Panc1 (cell line): Measurements from ENCODE around the gene AMBP.

Source experiments
- CTCF ChIP-seq: fragments of 450-650 bp; IDR thresholded peaks from 2 replicates; pipeline ENCODE4 v1.5.1; 2017; ENCODE audit warnings: mild to moderate bottlenecking
- POLR2AphosphoS5 ChIP-seq: IDR thresholded peaks from 2 replicates; pipeline ENCODE4 v1.6.1; 2012; ENCODE audit warnings: mild to moderate bottlenecking, low read depth, low read length, moderate library complexity
- REST ChIP-seq, 2 experiments: IDR thresholded peaks; 2 replicates each; pipeline ENCODE4 v1.6.1; 2011 to 2012; ENCODE audit warnings: low read depth in 2 of 2, control low read depth in 1 of 2, low read length in 1 of 2, mild to moderate bottlenecking in 1 of 2, moderate library complexity in 1 of 2; ENCODE audit not compliant: insufficient read depth in 1 of 2
- SIN3A ChIP-seq: IDR thresholded peaks from 2 replicates; pipeline ENCODE4 v1.6.1; 2012; ENCODE audit warnings: low read depth, mild to moderate bottlenecking, low read length, moderate library complexity, borderline replicate concordance; ENCODE audit not compliant: insufficient read depth
- TCF7L2 ChIP-seq: IDR thresholded peaks from 2 replicates; pipeline ENCODE4 v1.6.1; 2011; ENCODE audit warnings: mild to moderate bottlenecking, low read depth, low read length, inconsistent platforms

- no peak for TF ChIP-seq CTCF
- TF ChIP-seq REST (IDR thresholded peaks at IDR 0.05; ENCODE audit: insufficient read depth in 1 of 2, low read depth in 2 of 2, low read length in 1 of 2) = no peak
- no peak for TF ChIP-seq TCF7L2
- TF ChIP-seq POLR2AphosphoS5 = no peak
- no peak for TF ChIP-seq SIN3A
These were observed 47.7 kb downstream of the AMBP start for GRCh38 chr9:114030364-114030763.
